ENCODE data around the gene SCYGR7. TPM values are rescaled to one million over a fixed set of nuclear protein-coding genes. Genes with fewer than 3 reads are reported as not detected.

SCYGR7 gene
- total and polyA plus RNA-seq, 2 experiments from 2014 or later = not detected

DNA sequence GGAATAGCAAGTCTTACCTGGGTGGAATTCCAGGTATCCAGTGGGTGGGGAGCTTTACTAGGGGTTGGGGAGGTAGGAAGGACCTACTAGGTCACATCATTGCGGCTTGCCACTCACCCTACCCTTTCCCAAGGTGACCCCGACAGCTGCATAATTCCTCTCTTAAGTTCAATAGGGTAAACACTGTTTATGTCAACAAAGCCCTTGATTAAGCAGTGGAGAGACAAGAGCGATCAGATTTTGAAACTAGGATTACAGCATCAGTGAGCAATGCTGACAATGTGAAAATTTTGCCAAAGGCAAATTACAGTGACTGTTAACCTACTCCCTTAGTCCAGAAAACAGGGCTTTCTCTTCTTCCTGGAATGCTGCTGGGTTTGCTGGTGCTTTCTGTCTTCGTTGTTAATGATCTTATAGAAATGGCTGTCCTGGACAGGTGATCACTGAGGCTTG, 24.8 kb upstream of the SCYGR7 start:
- peak in 1 of 2 donors; percentile 72 for DNase-seq (ENCODE audit: low read depth in 1 of 2, low spot score in 1 of 2)
- Histone ChIP-seq H3K4me3 (no peak overlapping the region), H3K27ac (no peak overlapping the region), H3K9me3 (ENCODE audit: low read depth) (no peaks in the 10 kb centered on the region), H3K36me3 (no peaks in the 10 kb centered on the region), H3K4me1 (ENCODE audit: low read depth) (no peaks in the 10 kb centered on the region), H3K27me3 (no peaks in the 10 kb centered on the region)
- TF ChIP-seq, protein P1, sequence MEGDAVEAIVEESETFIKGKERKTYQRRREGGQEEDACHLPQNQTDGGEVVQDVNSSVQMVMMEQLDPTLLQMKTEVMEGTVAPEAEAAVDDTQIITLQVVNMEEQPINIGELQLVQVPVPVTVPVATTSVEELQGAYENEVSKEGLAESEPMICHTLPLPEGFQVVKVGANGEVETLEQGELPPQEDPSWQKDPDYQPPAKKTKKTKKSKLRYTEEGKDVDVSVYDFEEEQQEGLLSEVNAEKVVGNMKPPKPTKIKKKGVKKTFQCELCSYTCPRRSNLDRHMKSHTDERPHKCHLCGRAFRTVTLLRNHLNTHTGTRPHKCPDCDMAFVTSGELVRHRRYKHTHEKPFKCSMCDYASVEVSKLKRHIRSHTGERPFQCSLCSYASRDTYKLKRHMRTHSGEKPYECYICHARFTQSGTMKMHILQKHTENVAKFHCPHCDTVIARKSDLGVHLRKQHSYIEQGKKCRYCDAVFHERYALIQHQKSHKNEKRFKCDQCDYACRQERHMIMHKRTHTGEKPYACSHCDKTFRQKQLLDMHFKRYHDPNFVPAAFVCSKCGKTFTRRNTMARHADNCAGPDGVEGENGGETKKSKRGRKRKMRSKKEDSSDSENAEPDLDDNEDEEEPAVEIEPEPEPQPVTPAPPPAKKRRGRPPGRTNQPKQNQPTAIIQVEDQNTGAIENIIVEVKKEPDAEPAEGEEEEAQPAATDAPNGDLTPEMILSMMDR (IDR thresholded peaks at IDR 0.05; ENCODE audit: low read depth, low read length) = no peak

DNA sequence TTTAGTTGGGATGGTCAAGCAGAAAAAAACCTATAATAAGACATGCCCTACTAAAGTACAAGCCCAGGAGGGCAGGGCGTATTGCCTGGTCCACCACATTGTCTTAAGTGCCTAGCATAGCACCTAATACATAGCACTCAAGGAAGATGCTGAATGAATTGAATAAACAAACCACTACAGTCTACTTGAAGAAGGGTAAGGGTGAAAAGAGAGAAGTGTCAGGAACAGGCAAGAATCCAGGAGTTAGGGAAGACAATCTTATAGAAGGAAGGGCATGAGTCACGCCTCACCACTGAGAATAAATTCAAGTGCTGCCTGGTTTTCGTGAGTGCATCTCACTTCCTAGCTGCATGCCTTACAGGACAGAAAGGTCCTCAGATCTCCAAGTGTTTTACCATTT, 24.2 kb upstream of the SCYGR7 start:
- Histone ChIP-seq H3K4me1 (ENCODE audit: low read depth) (no peaks in the 10 kb centered on the region), H3K27me3 (no peaks in the 10 kb centered on the region), H3K9me3 (ENCODE audit: low read depth) (no peaks in the 10 kb centered on the region), H3K4me3 (no peak overlapping the region), H3K36me3 (no peaks in the 10 kb centered on the region), H3K27ac (no peak overlapping the region)
- peak in 1 of 2 donors; percentile 77 for DNase-seq (ENCODE audit: low read depth in 1 of 2, low spot score in 1 of 2)
- TF ChIP-seq, protein P1 (IDR thresholded peaks at IDR 0.05; ENCODE audit: low read depth, low read length) = no peak

DNA sequence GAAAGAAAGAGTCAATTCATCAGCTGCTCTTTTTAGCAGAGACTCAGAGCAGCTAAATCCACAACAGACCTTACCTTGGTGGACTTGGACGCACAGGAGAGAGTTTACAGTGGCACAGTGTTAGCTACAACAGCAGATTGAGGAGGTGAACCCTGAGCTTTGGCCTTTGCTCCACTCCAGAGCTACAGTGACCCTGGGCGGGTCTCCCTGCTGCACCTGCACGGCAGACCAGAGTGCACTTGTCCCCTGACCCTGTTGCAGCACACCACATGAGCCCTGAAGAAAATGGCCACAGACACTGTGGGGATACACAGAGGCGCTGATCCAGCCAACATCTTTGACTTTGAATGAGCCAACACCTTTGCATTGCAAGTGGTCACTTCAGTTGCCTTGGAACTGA, 21.3 kb upstream of the SCYGR7 start:
- H3K36me3 ChIP-seq = no peaks in the 10 kb centered on the region
- H3K27me3 ChIP-seq = no peaks in the 10 kb centered on the region
- DNase-seq (ENCODE audit: low read depth in 1 of 2, low spot score in 1 of 2) = no peak
- no peaks in the 10 kb centered on the region for H3K4me1 ChIP-seq (ENCODE audit: low read depth)
- H3K9me3 ChIP-seq (ENCODE audit: low read depth) = no peaks in the 10 kb centered on the region
- H3K4me3 ChIP-seq = no peak overlapping the region
- TF ChIP-seq, protein P1 (IDR thresholded peaks at IDR 0.05; ENCODE audit: low read depth, low read length) = no peak
- no peak overlapping the region for H3K27ac ChIP-seq

DNA sequence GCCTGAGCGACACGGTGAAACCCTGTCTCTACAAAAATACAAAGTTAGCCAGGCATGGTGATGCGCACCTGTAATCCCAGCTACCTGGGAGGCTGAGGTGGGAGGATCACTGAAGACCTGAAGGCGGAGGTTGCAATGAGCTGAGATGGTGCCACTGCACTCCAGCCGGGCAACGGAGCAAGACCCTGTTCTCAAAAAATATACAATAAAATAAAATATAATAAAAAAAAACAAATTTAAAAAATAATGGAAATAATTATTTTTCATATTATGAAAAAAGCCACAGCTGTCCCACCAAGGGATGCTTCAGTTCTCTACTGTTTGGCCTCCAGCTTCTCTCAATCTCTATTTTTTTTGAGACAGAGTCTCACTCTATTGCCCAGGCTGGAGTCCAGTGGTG, 20.7 kb upstream of the SCYGR7 start:
- no peak for DNase-seq (ENCODE audit: low read depth in 1 of 2, low spot score in 1 of 2)
- Histone ChIP-seq H3K4me3 (no peak overlapping the region), H3K27ac (no peak overlapping the region), H3K4me1 (ENCODE audit: low read depth) (no peaks in the 10 kb centered on the region), H3K9me3 (ENCODE audit: low read depth) (no peaks in the 10 kb centered on the region), H3K27me3 (no peaks in the 10 kb centered on the region), H3K36me3 (no peaks in the 10 kb centered on the region)
- TF ChIP-seq, protein P1 (IDR thresholded peaks at IDR 0.05; ENCODE audit: low read depth, low read length) = no peak

DNA sequence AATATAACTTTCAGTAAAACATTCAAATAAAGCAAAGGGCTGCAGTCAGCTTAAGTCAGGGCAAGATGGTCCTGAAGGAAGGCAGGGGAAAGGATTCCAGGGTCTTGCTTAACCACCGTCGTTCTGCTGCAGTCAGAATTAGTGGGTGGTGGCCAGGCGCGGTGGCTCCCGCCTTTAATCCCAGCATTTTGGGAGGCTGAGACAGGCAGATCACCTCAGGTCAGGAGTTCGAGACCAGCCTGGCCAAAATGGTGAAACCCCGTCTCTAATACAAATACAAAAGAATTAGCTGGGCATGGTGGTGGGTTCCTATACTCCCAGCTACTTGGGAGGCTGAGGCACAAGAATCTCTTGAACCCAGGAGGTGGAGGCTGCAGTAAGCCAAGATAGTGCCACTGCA, 17.1 kb upstream of the SCYGR7 start:
- Histone ChIP-seq H3K27me3 (no peaks in the 10 kb centered on the region), H3K27ac (no peak overlapping the region), H3K4me1 (ENCODE audit: low read depth) (no peaks in the 10 kb centered on the region), H3K9me3 (ENCODE audit: low read depth) (no peaks in the 10 kb centered on the region), H3K36me3 (no peaks in the 10 kb centered on the region), H3K4me3 (no peak overlapping the region)
- TF ChIP-seq, protein P1 (IDR thresholded peaks at IDR 0.05; ENCODE audit: low read depth, low read length) = no peak
- no peak for DNase-seq (ENCODE audit: low read depth in 1 of 2, low spot score in 1 of 2)

DNA sequence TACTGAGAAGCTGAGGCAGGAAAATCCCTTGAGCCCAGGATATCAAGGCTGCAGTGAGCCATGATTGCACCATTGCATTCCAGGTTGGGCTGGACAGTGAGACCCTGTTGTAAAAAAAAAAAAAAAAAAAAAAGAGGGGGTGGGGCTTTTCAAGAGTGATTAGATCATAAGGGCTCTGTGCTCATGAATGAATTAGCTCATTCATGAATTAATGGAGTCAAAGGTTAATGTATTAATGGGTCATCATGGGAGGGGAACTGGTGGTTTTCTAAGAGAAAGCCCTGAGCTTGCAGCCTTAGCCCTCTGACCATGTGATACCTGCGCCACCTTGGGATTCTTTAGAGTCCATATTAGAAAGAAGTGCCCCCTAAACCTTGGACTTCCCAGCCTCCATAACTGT, 14.8 kb upstream of the SCYGR7 start:
- TF ChIP-seq, protein P1 (IDR thresholded peaks at IDR 0.05; ENCODE audit: low read depth, low read length) = no peak

More for the DNA sequence above, 14.8 kb upstream of the SCYGR7 start:
- peak in 1 of 2 donors; percentile 32 for DNase-seq (ENCODE audit: low read depth in 1 of 2, low spot score in 1 of 2)
- Histone ChIP-seq H3K27me3 (peaks cover 10% of the 10 kb centered on the region), H3K36me3 (no peaks in the 10 kb centered on the region), H3K27ac (no peak overlapping the region), H3K4me1 (ENCODE audit: low read depth) (no peaks in the 10 kb centered on the region), H3K4me3 (no peak overlapping the region), H3K9me3 (ENCODE audit: low read depth) (no peaks in the 10 kb centered on the region)
